Measurements from ENCODE around the gene MRPS15.
"Not testable (repeated sequence)": the region's sequence is repeated elsewhere in the genome, so short reads cannot be mapped to it uniquely, and the experiment has no call there.

MRPS15 gene

GRCh38 chr1:36481091-36481490 lies 16.9 kb upstream of the MRPS15 start:
- no peak for TF ChIP-seq CTCF (conservative IDR thresholded peaks at IDR 0.05)
- H3K27ac ChIP-seq = no peak overlapping the region

GRCh38 chr1:36480161-36480560 lies 16.0 kb upstream of the MRPS15 start:
- H3K27ac ChIP-seq = no peak overlapping the region
- no peak for TF ChIP-seq CTCF (conservative IDR thresholded peaks at IDR 0.05)

GRCh38 chr1:36479505-36480051 lies 15.4 kb upstream of the MRPS15 start:
- no peak for TF ChIP-seq CTCF (conservative IDR thresholded peaks at IDR 0.05)
- H3K27ac ChIP-seq = no peak overlapping the region

GRCh38 chr1:36477615-36478014 lies 13.4 kb upstream of the MRPS15 start:
- not testable (repeated sequence) for H3K27ac ChIP-seq

GRCh38 chr1:36476945-36477344 lies 12.8 kb upstream of the MRPS15 start:
- H3K27ac ChIP-seq = no peak overlapping the region
- no peak for TF ChIP-seq CTCF (conservative IDR thresholded peaks at IDR 0.05)

- no peak overlapping the region for H3K27ac ChIP-seq
Measured at GRCh38 chr1:36475910-36476604, 11.9 kb upstream of the MRPS15 start.

GRCh38 chr1:36475341-36475740 lies 11.2 kb upstream of the MRPS15 start:
- TF ChIP-seq CTCF (conservative IDR thresholded peaks at IDR 0.05) = no peak
- no peak overlapping the region for H3K27ac ChIP-seq

More at GRCh38 chr1:36475910-36476604, 11.9 kb upstream of the MRPS15 start:
- no peak for TF ChIP-seq CTCF (conservative IDR thresholded peaks at IDR 0.05)

- no peak overlapping the region for H3K27ac ChIP-seq
- no peak for TF ChIP-seq CTCF (conservative IDR thresholded peaks at IDR 0.05)
Measured at GRCh38 chr1:36472656-36473055, 8.5 kb upstream of the MRPS15 start.

Measured in VCaP (cell line).